B cell (primary cell): Measurements from ENCODE around the gene CHTF8. TPM values are rescaled to one million over a fixed set of nuclear protein-coding genes. Genes with fewer than 3 reads are reported as not detected.

ENCODE experiments used
- ATAC-seq: fragments of 200-7000 bp; cut with Tn5 transposase; one replicate; pipeline ENCODE4 v1.10.0; 2021; ENCODE audit warnings: low read depth, mild to moderate bottlenecking, moderate number of reproducible peaks, moderate library complexity
- CTCF ChIA-PET: fragments of 350-600 bp; sonication (Branson Sonifier 250); formaldehyde crosslinking; loops from one replicate; lab custom pipeline; 2021; ENCODE audit warnings: antibody characterized with exemption, inconsistent platforms; lab: Charles Lee
- POLR2A ChIA-PET: fragments of 350-600 bp; sonication (Branson Sonifier 250); formaldehyde crosslinking; loops from one replicate; lab custom pipeline; 2021; ENCODE audit warnings: antibody characterized with exemption; lab: Charles Lee
- DNase-seq: peaks from one replicate; pipeline ENCODE4 v3.0.0; 2013
- H2AFZ ChIP-seq: 2 replicates; pipeline ENCODE4 v1.6.1; 2012; ENCODE audit warnings: mild to moderate bottlenecking, low read depth, low read length; ENCODE audit not compliant: insufficient read depth, poor library complexity, severe bottlenecking
- H3K27ac ChIP-seq, 2 donors: 1 replicate in 1 of 2; 2 replicates in 1 of 2; pipeline ENCODE4 v1.5.1; 2012 to 2013; ENCODE audit warnings: low read length in 2 of 2, mild to moderate bottlenecking in 2 of 2, moderate library complexity in 1 of 2
- H3K27me3 ChIP-seq, 4 experiments: fragments of 200-600 bp in 1 of 4; sonication (generic) in 1 of 4; replicated peaks in 1 of 4; 1 replicate in 2 of 4; 2 replicates in 2 of 4; pipeline versions ENCODE4 v1.6.1 to v1.7.0; 2013 to 2016; ENCODE audit warnings: low read length in 3 of 4, mild to moderate bottlenecking in 2 of 4, mixed read lengths in 1 of 4, moderate library complexity in 1 of 4; ENCODE audit not compliant: insufficient read depth in 4 of 4, control insufficient read depth in 3 of 4; ENCODE audit errors: control extremely low read depth in 1 of 4
- H3K36me3 ChIP-seq, 2 experiments: replicated peaks in 1 of 2; 1 replicate in 1 of 2; 2 replicates in 1 of 2; pipeline versions ENCODE4 v1.6.1 to v1.7.1; 2013; ENCODE audit warnings: low read length in 1 of 2; ENCODE audit not compliant: insufficient read depth in 2 of 2, control insufficient read depth in 1 of 2; ENCODE audit errors: control extremely low read depth in 1 of 2, extremely low read depth in 1 of 2
- H3K4me1 ChIP-seq, 2 donors: fragments of 200-600 bp in 1 of 2; sonication (generic) in 1 of 2; 1 replicate in 1 of 2; 2 replicates in 1 of 2; pipeline versions ENCODE4 v1.5.1 to v1.6.1; 2013 to 2017; ENCODE audit warnings: low read length in 2 of 2; ENCODE audit not compliant: control insufficient read depth in 2 of 2, insufficient read depth in 2 of 2
- H3K4me2 ChIP-seq: replicated peaks from 2 replicates; pipeline ENCODE3; 2012; ENCODE audit warnings: mild to moderate bottlenecking, low read depth, low read length; ENCODE audit not compliant: poor library complexity, severe bottlenecking
- H3K4me3 ChIP-seq, 5 experiments: fragments of 200-600 bp in 1 of 5; sonication (generic) in 1 of 5; 1 replicate in 3 of 5; 2 replicates in 2 of 5; pipeline versions ENCODE4 v1.5.1 to v1.7.0; 2011 to 2016; ENCODE audit warnings: low read length in 4 of 5, mild to moderate bottlenecking in 4 of 5, low read depth in 2 of 5, control low read depth in 1 of 5, moderate library complexity in 1 of 5; ENCODE audit not compliant: insufficient read depth in 1 of 5; ENCODE audit errors: control extremely low read depth in 1 of 5, extremely low read depth in 1 of 5
- H3K79me2 ChIP-seq: fragments of 200-600 bp; sonication (generic); one replicate; pipeline ENCODE4 v1.6.0; 2016; ENCODE audit warnings: low read length; ENCODE audit not compliant: control insufficient read depth, insufficient read depth
- H3K9ac ChIP-seq: fragments of 200-600 bp; sonication (generic); 2 replicates; pipeline ENCODE4 v1.6.1; 2017; ENCODE audit warnings: mild to moderate bottlenecking, low read length, moderate library complexity
- H3K9me3 ChIP-seq, 3 donors: one replicate each; pipeline versions ENCODE4 v1.6.1 to v1.7.1; 2013; ENCODE audit warnings: low read length in 2 of 3; ENCODE audit not compliant: control insufficient read depth in 2 of 3, insufficient read depth in 1 of 3; ENCODE audit errors: control extremely low read depth in 1 of 3
- H4K20me1 ChIP-seq: 2 replicates; pipeline ENCODE4 v1.6.0; 2012; ENCODE audit warnings: mild to moderate bottlenecking, low read length; ENCODE audit not compliant: insufficient read depth, control insufficient read depth, poor library complexity, severe bottlenecking
- H3K27ac Mint-ChIP-seq: one replicate; pipeline ENCODE4 v1.8.0; 2021; ENCODE audit warnings: mixed read lengths
- H3K27me3 Mint-ChIP-seq: one replicate; pipeline ENCODE4 v1.8.0; 2021; ENCODE audit warnings: mixed read lengths
- H3K4me1 Mint-ChIP-seq: one replicate; pipeline ENCODE4 v1.8.0; 2021; ENCODE audit warnings: mixed read lengths
- H3K4me3 Mint-ChIP-seq: one replicate; pipeline ENCODE4 v1.8.0; 2021; ENCODE audit warnings: mixed read lengths
- H3K9me3 Mint-ChIP-seq: one replicate; pipeline ENCODE4 v1.8.0; 2022; ENCODE audit warnings: mixed read lengths; ENCODE audit not compliant: insufficient read depth
- EZH2 ChIP-seq: IDR thresholded peaks from 2 replicates; pipeline ENCODE4 v1.6.1; 2012; ENCODE audit warnings: borderline replicate concordance, low read depth, mild to moderate bottlenecking, moderate library complexity, low read length; ENCODE audit not compliant: insufficient read depth, poor library complexity, severe bottlenecking
- WGBS: methylation state at CpG from one replicate; pipeline ENCODE4 v1.1.5; 2013; ENCODE audit warnings: missing lambda C conversion rate; ENCODE audit not compliant: insufficient coverage; 5-methylcytosine and 5-hydroxymethylcytosine counted together
- intact Hi-C: fragments of 100-400 bp; cut with micrococcal nuclease; formaldehyde crosslinking; loops from one replicate; pipeline ENCODE4 v1.10.0; 2022
- polyA plus RNA-seq: library from polyadenylated mRNA; depleted of rRNA; stranded (reverse); fragments of >200 nt; gene quantifications from 2 replicates; pipeline ENCODE4 v1.2.3, GENCODE V29; 2012
- total RNA-seq, 2 donors: library from RNA; stranded (reverse); fragments of 120-200 nt in 1 of 2; gene quantifications; 1 replicate in 1 of 2; 2 replicates in 1 of 2; pipeline versions ENCODE4 v1.2.3 to v1.2.4, GENCODE V29; 2013 to 2022
- TF ChIP-seq, protein P1 (sequence below): fragments of 200-600 bp; IDR thresholded peaks from one replicate; pipeline ENCODE4 v1.8.0; 2022; ENCODE audit warnings: antibody characterized with exemption, mild to moderate bottlenecking

The CHTF8 gene
- total and polyA plus RNA-seq, 2 donors (not counting 1 experiment from before 2014, with no cell fraction given) = 65.0 to 112 TPM

DNA sequence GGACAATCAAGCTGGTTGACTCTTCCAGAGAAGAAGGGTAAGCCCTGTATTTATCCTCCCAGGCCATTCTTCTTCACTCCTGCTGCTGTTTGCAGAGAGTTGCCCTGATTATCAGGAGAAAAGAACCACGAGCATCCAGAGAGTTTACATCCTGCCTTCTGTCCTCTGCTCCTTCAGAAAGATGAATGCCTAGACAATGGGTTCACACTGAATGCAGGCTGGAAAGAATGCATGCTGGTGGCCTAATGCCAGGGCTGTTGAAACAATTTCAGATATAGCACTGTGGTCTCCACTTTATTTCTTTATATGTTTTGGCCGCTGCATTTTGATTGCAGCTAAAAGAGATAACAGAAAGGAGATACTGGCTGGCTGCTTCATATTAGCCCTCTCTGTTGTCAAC lies 48.1 kb downstream of the CHTF8 start:
- no peak for TF ChIP-seq EZH2
- TF ChIP-seq, protein P1, sequence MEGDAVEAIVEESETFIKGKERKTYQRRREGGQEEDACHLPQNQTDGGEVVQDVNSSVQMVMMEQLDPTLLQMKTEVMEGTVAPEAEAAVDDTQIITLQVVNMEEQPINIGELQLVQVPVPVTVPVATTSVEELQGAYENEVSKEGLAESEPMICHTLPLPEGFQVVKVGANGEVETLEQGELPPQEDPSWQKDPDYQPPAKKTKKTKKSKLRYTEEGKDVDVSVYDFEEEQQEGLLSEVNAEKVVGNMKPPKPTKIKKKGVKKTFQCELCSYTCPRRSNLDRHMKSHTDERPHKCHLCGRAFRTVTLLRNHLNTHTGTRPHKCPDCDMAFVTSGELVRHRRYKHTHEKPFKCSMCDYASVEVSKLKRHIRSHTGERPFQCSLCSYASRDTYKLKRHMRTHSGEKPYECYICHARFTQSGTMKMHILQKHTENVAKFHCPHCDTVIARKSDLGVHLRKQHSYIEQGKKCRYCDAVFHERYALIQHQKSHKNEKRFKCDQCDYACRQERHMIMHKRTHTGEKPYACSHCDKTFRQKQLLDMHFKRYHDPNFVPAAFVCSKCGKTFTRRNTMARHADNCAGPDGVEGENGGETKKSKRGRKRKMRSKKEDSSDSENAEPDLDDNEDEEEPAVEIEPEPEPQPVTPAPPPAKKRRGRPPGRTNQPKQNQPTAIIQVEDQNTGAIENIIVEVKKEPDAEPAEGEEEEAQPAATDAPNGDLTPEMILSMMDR = no peak

DNA sequence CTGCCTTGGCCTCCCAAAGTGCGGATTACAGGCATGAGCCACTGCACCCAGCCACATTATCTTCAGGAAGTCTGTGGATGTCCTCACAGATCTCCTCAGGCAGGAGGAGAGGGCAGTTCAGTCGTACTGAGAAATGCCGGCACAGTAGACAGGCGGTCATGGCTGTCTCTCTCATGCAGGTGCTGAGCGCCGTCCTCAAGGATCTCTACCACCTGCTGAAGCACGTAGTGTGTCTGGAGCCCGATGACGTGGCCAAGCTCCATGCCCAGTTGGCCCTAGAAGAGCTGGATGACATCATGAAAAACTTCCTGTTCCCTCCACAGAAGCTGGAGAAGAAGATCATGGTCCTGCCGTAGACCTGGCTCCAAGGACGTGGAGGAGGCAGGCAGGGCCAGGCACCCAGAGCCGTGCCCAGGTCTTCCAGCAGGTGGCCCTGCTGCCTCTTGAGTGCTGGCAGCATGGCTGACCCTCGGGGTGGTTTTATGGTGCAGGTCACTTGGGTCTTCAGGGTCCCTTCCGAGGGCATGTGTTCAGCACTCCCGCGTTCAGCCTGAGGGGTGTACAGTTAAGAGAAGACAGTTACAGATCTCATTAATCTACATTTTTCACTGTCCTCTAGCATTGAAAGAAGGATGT lies 49.0 kb downstream of the CHTF8 start:
- Histone ChIP-seq H3K27ac (no peak overlapping the region), H3K9me3 (no peaks in the 10 kb centered on the region), H3K27me3 (no peaks in the 10 kb centered on the region), H3K4me3 (no peak overlapping the region), H3K79me2 (no peaks in the 10 kb centered on the region), H4K20me1 (no peaks in the 10 kb centered on the region), H3K36me3 (peaks cover 2 to 19% of the 10 kb centered on the region in 2 experiments), H2AFZ (no peak overlapping the region), H3K4me1 (no peaks in the 10 kb centered on the region), H3K9ac (no peak overlapping the region), H3K4me2 (no peak overlapping the region)
- TF ChIP-seq, protein P1 = no peak
- no peak for TF ChIP-seq EZH2
- Mint-ChIP-seq H3K4me3 (no peak overlapping the region), H3K27ac (no peak overlapping the region), H3K9me3 (no peaks in the 10 kb centered on the region), H3K27me3 (no peaks in the 10 kb centered on the region), H3K4me1 (no peaks in the 10 kb centered on the region)
- CTCF ChIA-PET = no interaction called here
- POLR2A ChIA-PET = interaction anchor here (0.7 kb wide), 1 partner anchor 10 kb away, joined by 7 read pairs; no protein-coding TSS in a partner anchor
- ATAC-seq = no peak
- intact Hi-C loops = no loop called here
- no peak for DNase-seq
- WGBS = 95% methylated on average over 12 of the region's 16 CpGs

More for the DNA sequence above, 48.1 kb downstream of the CHTF8 start:
- ATAC-seq = no peak
- Mint-ChIP-seq H3K4me1 (no peaks in the 10 kb centered on the region), H3K27ac (no peak overlapping the region), H3K9me3 (no peaks in the 10 kb centered on the region), H3K4me3 (no peak overlapping the region), H3K27me3 (no peaks in the 10 kb centered on the region)
- no peak for DNase-seq
- Histone ChIP-seq H3K79me2 (no peaks in the 10 kb centered on the region), H3K4me2 (no peak overlapping the region), H3K27ac (no peak overlapping the region), H3K4me3 (no peak overlapping the region), H3K36me3 (peaks cover 2 to 18% of the 10 kb centered on the region in 2 experiments), H4K20me1 (no peaks in the 10 kb centered on the region), H3K4me1 (no peaks in the 10 kb centered on the region), H3K9ac (no peak overlapping the region), H3K27me3 (no peaks in the 10 kb centered on the region), H2AFZ (no peak overlapping the region), H3K9me3 (no peaks in the 10 kb centered on the region)
- 80% methylated on average over 2 of the region's 2 CpGs for WGBS
- intact Hi-C loops = no loop called here
- ChIA-PET POLR2A (no interaction called here), CTCF (no interaction called here)
